GM19035 (cell line): ENCODE data around the gene DOHH.

Source experiments
- ATAC-seq: cut with Tn5 transposase; IDR thresholded peaks from one replicate; pipeline ENCODE4 v1.9.1; 2021; ENCODE audit not compliant: unreplicated experiment

The DOHH gene, protein sequence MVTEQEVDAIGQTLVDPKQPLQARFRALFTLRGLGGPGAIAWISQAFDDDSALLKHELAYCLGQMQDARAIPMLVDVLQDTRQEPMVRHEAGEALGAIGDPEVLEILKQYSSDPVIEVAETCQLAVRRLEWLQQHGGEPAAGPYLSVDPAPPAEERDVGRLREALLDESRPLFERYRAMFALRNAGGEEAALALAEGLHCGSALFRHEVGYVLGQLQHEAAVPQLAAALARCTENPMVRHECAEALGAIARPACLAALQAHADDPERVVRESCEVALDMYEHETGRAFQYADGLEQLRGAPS

GRCh38 chr19:3500429-3501101, at the start of gene DOHH:
DOHH (minus strand) TSS chr19:3500674; CDS start chr19:3496814, 3,860 bp downstream.
- peak; percentile 85 for ATAC-seq

DNA sequence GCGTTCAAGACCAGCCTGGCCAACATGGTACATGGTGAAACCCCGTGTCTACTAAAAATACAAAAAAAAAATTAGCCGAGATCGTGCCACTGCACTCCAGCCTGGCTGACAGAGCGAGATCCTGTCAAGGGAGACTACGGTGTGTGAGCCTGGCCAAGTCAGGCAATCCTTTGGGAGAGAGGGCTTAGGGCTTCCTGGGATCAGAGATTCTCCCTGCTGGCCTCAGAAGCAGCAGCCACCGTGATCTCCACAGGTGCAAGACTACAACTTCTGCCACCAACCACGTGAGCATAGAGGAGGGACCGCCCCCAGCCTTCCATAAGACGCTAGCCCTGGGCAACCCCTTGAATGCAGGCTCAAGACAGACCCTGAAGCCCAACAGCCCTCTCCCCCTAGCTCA, 49.3 kb upstream of the DOHH start:
- no peak for ATAC-seq

DNA sequence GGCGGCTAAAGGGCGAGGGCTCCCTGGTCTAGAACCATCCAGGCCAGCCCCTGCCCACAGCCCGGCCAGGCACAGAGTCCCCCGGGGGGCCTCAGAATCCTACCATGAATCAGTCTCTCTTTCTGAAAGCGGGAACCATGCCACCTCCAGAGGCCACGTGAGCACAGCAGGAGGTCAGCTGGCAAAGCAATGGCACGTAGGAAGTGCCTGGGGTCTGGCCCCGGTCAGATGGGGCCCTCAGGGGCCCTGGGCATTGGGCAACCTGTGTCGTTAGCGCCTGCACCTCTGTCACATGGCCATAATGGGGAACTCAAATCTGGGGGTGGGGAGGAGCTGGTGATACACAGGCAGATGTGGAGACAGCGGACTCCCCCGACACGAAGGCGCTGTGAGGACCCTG, 48.1 kb upstream of the DOHH start:
- no peak for ATAC-seq

- no peak for ATAC-seq
These were observed 47.4 kb upstream of the DOHH start for GRCh38 chr19:3547767-3548282.

GRCh38 chr19:3547301-3547731, 46.8 kb upstream of the DOHH start:
- ATAC-seq: no peak

GRCh38 chr19:3546119-3546518, 45.6 kb upstream of the DOHH start:
- ATAC-seq: no peak

DNA sequence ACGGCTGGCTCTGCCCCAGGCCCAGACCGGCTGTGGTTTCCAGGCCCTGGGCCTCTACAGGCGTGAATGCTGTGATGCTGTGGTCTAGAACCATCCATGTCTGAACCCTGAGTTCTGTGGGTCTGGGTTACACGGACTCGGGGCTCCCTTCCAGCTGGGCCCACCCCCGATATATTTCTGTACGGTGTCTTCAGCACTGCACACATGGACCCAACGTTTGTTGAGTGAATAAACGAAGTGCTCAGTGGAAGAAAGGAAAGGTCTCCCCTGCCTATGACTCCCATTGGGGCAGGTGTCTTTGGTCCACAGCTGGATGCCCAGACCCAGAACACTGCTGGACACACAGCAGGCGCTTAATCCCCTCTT, 45.2 kb upstream of the DOHH start:
- no peak for ATAC-seq

- no peak for ATAC-seq
These were observed 44.5 kb upstream of the DOHH start for GRCh38 chr19:3544742-3545668.

DNA sequence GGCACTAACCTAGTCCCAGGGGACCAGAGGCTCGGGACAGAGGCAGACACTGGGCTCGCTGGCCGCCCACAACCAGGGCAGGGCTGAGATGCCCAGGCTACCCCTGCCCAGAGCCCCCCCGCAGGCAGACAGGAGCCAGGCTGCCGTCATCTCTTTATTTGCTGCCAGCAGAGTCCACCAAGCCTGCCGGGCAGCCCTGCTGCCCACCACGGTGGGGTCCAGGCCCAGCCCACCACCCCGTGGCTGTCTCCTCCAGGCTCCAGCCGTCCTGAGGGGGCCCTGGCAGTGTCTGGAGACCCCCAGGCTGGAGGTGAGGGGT, 43.5 kb upstream of the DOHH start:
- no peak for ATAC-seq

GRCh38 chr19:3543150-3544057, 42.9 kb upstream of the DOHH start:
- ATAC-seq: no peak

GRCh38 chr19:3539756-3540118, 39.3 kb upstream of the DOHH start:
- no peak for ATAC-seq

DNA sequence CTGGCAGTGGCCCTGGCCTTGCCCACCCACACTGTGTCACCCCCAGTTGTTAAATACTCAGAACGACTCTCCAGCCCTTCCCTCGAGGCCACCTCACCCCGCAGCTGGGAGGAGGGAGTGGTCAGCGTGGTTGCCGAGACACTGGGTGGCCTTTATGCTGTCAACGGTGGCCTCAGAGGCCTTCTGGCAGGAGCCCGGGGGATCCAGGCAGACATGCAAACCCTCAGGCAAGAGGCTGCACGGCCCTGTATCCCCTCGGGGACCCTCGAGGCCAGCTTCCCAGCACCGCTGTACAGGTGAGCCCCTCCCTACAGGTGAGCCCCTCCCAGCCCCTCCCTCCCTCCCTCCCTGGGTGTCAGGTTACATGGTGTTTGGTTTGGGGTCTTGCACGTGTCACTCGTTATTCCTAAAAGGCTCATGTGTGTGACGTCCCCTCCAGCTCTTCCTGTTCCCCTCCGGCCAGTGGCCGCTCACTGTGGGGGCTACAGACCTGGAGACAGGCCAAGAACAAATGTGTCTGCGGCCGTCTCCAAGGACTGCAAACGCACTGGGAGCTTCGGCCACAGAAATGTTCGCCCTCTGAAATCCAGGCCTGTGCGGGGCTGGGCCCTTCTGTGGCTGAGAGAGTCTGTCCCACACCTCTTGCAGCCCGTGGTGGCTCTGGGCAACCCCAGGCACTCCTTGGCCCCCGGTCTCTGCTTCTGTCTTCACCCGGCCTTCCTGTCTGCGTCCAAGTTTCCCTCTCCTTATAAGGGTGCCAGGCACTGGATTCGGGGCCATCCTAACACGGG, 38.7 kb upstream of the DOHH start, which contains the start of gene TEKTIP1:
TSS of gene TEKTIP1 (plus strand) at position 210 of the 791 bp plus-strand sequence. CDS start at position 214, 4 bp downstream.
- no peak for ATAC-seq

- no peak for ATAC-seq
These were observed 37.9 kb upstream of the DOHH start for GRCh38 chr19:3538258-3538929.

DNA sequence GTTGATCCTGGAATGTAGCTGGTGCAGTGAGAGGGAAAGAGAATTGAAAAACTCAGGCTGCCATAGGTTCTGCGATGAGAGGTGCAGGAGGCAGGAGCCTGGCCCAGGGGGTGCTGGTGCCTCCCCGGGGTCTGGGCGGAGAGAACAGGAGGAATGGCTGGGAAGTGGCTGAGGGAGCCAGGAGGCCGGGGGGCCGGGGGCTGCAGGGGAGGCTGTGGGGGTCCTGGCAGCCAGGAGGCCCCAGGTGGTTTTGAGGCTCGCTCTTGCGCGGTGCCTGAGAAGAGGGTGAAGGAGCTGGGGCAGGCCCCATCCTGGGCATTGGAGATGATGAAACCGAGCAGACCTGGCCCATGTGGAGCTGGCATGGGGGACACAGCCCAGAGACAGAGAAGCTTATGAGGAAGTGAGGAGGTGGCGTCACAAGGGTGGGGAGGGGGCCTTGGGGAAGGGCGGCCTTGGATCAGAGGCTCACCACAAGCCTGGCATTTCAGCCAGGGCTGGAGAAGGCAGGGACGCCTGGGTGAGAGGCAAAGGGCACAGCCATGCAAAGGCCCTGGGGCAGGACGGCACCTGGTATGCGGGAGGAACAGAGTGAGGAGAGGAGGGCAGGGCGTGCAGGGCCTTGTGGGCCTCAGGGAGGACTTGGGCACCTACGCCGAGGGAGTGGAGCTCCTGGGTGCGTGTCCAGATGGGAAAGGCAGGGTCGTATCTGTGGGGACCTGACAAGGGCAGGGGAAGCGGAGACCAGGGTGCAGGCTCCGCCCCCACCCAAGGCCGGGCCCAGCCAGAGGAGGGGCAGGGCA, 37.2 kb upstream of the DOHH start:
- no peak for ATAC-seq

- no peak for ATAC-seq
These were observed 36.6 kb upstream of the DOHH start for GRCh38 chr19:3537101-3537437.

- ATAC-seq: no peak
These were observed 36.1 kb upstream of the DOHH start for GRCh38 chr19:3536429-3537100.

DNA sequence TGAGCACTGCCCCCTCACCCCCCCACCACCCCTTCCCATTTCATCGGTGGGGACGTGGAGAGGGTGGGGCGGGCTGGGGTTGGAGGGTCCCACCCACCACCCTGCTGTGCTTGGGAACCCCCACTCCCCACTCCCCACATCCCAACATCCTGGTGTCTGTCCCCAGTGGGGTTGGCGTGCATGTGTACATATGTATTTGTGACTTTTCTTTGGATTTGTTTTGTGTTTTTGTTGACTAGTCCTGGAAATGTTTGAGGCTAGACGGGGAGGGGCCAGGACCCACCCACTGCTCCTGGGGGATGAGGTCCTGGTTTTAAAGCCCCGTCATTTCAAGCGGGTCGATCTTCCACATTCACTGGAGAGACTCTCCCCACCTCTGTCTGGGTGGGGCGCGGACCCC, 35.5 kb upstream of the DOHH start:
- no peak for ATAC-seq

GRCh38 chr19:3535563-3535965, 35.1 kb upstream of the DOHH start:
- no peak for ATAC-seq
